Omental fat pad (tissue), 4 donors: ENCODE results near the gene TMEM201. TPM values are rescaled to one million over a fixed set of nuclear protein-coding genes. Genes with fewer than 3 reads are reported as not detected.

Experiments used
- ATAC-seq: fragments of 150-250 bp; one replicate; pipeline ENCODE4 v1.9.1; 2016; ENCODE audit warnings: mild to moderate bottlenecking, moderate library complexity; ENCODE audit not compliant: low FRiP score
- DNase-seq: peaks from one replicate; pipeline ENCODE4 v3.0.0-alpha.2; 2019; ENCODE audit warnings: low spot score
- total RNA-seq, 4 donors: library from RNA; depleted of rRNA; stranded (reverse); fragments of >200 nt; gene quantifications; one replicate each; pipeline ENCODE4 v1.1.0, GENCODE V29; 2016
- TF ChIP-seq, protein P1 (sequence below), 3 donors: fragments of 450-650 bp; IDR thresholded peaks; one replicate each; pipeline ENCODE4 v1.5.1; 2016 to 2017; ENCODE audit warnings: antibody characterized with exemption in 3 of 3, mild to moderate bottlenecking in 3 of 3, moderate library complexity in 2 of 3

The TMEM201 gene
- total RNA-seq, 4 donors from 2014 or later, result 4.5 to 13.1 (median 6.8) TPM

DNA sequence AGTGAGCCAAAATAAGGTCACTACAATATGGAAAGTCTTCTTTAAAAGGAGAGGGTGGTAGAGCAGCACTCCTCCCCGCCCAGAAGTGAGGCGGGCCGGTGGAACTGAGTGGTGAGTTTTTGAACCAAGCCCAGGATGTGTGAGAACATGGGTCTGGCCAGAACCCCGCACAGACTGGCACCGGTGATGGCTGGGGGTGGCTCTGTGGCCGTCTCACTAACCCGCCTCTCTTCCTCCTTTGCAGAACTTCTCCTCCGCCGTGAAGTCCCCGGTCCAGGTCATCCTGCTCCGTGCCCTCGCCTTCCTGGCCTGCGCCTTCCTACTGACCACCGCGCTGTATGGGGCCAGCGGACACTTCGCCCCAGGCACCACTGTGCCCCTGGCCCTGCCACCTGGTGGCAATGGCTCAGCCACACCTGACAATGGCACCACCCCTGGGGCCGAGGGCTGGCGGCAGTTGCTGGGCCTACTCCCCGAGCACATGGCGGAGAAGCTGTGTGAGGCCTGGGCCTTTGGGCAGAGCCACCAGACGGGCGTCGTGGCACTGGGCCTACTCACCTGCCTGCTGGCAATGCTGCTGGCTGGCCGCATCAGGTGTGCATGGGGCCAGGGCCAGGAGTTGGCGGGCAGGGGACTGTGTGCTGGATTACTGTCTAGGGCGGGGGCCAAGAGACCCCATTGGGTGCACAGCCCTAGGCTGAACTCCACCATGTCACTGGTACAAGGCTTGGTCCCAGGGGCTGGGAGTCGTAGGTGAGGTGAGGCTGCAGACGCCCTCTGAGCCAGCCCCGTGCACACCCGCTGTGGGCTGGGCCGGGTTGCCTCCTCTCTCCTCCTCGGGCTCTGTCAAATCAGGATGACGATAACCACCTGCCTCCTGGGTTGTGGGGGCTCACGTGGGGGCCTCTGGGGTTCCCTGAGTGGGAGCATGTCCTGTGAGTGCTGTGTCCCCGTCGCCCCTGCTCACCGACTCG lies 12.4 kb downstream of the TMEM201 start:
- TF ChIP-seq, protein P1, sequence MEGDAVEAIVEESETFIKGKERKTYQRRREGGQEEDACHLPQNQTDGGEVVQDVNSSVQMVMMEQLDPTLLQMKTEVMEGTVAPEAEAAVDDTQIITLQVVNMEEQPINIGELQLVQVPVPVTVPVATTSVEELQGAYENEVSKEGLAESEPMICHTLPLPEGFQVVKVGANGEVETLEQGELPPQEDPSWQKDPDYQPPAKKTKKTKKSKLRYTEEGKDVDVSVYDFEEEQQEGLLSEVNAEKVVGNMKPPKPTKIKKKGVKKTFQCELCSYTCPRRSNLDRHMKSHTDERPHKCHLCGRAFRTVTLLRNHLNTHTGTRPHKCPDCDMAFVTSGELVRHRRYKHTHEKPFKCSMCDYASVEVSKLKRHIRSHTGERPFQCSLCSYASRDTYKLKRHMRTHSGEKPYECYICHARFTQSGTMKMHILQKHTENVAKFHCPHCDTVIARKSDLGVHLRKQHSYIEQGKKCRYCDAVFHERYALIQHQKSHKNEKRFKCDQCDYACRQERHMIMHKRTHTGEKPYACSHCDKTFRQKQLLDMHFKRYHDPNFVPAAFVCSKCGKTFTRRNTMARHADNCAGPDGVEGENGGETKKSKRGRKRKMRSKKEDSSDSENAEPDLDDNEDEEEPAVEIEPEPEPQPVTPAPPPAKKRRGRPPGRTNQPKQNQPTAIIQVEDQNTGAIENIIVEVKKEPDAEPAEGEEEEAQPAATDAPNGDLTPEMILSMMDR (IDR thresholded peaks at IDR 0.05), result no peak
- DNase-seq (no peak), ATAC-seq (no peak)

DNA sequence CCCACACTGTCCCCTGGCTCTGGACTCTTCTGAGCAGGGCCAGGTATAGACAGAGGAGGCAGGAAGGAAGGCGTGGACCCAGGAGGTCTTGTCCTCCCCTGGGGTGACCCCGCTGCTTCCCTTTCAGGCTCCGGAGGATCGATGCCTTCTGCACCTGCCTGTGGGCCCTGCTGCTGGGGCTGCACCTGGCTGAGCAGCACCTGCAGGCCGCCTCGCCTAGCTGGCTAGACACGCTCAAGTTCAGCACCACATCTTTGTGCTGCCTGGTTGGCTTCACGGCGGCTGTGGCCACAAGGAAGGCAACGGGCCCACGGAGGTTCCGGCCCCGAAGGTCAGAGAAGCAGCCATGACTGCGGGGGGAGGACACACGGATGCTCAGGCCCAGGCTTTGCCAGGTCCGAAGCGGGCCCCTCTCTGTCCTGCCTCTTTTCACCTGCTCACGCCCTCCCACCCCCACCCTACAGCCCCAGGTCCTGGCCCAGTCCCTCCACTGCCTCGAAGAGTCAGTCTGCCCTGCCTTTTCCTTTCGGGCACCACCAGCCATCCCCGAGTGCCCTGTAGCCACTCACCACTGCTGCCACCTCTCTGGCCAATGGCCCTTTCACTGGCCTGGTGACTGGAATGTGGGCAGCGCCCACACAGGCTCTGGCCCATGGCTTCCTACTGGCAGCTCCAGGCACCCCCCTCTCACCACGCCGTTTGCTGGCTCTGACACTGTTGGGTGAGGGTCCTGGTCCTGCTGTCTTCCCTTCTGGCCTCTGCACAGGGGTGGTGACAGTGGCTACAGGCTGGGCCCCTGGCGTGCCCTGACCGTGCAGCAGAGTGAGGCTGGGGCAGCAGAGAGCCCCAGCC lies 13.5 kb downstream of the TMEM201 start:
- TF ChIP-seq, protein P1 (IDR thresholded peaks at IDR 0.05), result no peak
- ATAC-seq, result no peak
- DNase-seq, result no peak

DNA sequence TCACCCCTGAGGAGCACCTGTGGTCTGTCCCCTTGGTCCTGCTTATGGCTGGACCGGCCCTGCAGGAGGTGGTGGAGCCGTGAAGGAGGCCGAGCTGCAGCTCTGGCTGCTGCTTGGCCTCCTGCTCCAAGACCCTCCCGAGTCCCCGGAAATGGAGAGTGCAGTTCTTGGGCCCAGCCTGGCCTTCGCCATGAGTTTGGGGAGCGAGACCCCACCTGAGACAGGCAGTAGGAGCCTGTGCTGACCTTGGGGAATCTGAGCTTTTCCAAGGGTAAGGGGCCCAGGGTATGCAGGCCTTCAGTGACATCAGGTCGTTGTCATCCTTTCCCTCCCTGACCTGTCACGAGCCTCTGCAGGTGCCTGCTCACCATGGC lies 14.1 kb downstream of the TMEM201 start:
- ATAC-seq, result no peak
- DNase-seq, result no peak
- TF ChIP-seq, protein P1 (IDR thresholded peaks at IDR 0.05), result no peak

DNA sequence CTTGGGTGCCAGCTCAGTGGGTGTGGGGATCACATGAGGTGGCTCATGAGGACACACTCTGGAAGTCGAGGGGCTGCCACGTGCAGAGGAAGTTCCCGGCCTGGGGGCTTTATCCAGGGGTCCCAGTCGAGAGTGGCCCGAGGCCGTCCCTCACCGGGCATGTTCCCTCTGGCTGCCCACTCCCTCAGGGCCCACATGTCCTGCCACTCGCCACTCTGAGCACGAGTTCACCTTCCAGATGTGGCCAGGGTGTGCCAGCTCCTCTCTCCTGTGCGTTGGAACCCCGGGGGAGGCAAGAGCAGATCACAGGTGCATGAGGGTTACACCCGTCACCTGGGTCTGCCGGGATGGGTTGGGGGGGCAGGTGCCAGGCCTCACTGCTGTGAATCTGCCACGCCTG lies 14.6 kb downstream of the TMEM201 start:
- TF ChIP-seq, protein P1 (IDR thresholded peaks at IDR 0.05), result no peak
- no peak for DNase-seq
- ATAC-seq, result no peak

DNA sequence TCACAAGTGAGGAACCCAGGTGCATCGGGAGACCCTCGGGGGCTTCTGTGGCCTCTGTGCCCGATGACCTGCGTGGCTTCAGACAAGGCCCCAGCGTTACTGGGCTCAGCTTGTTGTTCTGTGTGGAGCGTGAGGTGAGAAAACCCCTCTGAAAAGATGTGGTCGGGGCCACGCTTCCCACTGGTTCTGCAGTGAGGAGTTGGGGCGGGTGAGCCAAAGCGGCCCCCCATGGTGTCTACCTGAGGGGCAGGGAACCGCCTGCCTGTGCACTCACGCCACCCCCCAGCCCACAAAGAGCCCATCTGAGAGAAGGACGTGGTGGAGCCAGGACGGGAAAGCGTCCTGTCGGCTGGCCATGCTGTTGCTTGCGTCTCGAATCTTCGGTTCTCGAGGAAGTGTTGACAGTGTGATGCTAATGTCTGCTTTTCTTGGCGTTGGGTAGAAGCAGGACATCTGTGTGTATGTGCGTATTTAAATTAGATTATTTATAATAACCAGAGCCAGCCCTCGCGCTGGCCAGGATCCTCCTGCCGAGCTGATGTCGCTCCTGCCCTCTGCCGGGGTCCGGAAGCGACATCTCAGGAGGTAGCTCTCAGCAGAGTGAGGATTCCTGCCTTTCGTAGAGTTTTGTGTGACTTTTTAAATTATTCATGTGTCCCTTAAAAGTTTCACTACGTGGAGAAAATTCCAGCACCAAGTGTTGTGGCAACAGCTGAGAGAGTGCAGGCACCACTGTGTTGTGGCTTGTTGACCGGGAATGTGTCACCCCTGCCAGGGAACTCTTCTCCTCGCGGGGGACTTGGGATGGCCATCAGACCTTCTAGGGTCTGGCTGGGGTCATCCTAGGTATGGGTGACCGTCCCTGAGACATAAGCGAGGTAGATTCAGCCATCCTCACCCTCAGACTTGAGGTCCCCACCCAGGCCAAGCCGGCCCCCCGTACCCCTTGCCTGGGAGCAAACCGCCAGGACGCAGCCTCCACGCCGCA lies 15.3 kb downstream of the TMEM201 start:
- TF ChIP-seq, protein P1 (IDR thresholded peaks at IDR 0.05), result no peak
- no peak for DNase-seq
- no peak for ATAC-seq

DNA sequence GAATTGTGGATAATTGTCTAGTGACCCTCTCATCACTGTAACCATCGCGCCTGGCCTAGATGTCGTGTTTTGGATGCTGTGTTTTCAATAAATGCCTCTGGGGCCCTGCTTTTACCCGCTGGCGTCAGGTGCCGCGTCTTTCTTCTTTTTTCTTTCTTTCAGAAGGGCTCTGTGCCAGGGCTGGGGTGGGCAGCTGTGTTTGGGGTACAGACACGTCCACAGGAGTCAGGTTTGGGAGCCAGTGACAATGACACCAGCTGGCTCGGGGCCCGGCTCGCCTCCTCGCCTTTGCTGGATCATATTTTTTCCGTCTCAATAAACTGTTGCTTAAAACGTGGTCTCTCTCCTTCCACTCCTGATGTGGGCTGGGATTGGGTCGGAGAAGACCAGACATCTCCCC lies 16.1 kb downstream of the TMEM201 start:
- TF ChIP-seq, protein P1 (IDR thresholded peaks at IDR 0.05), result no peak
- DNase-seq (no peak), ATAC-seq (no peak)
